Endodermal cell (in vitro differentiated cells): ENCODE measurements around the gene IQCE. TPM values are rescaled to one million over a fixed set of nuclear protein-coding genes. Genes with fewer than 3 reads are reported as not detected.

ENCODE experiments used
- DNase-seq: peaks from one replicate; pipeline ENCODE4 v3.0.0-alpha.2; 2017
- H3K27ac ChIP-seq: 2 replicates; pipeline ENCODE4 v1.5.1; 2013; ENCODE audit warnings: mild to moderate bottlenecking, low read depth, low read length, moderate library complexity
- H3K27me3 ChIP-seq: 2 replicates; pipeline ENCODE4 v1.6.1; 2013; ENCODE audit warnings: mild to moderate bottlenecking, low read length, moderate library complexity; ENCODE audit not compliant: insufficient read depth, control insufficient read depth, poor library complexity, severe bottlenecking
- H3K36me3 ChIP-seq: 2 replicates; pipeline ENCODE4 v1.7.0; 2013; ENCODE audit warnings: mild to moderate bottlenecking, low read length, moderate library complexity; ENCODE audit not compliant: control insufficient read depth, insufficient read depth
- H3K4me1 ChIP-seq: one replicate; pipeline ENCODE4 v1.7.0; 2013; ENCODE audit warnings: low read length; ENCODE audit not compliant: control insufficient read depth, insufficient read depth
- H3K4me3 ChIP-seq: 2 replicates; pipeline ENCODE4 v1.5.1; 2013; ENCODE audit warnings: mild to moderate bottlenecking, low read length, moderate library complexity
- H3K9ac ChIP-seq: 2 replicates; pipeline ENCODE4 v1.6.1; 2013; ENCODE audit warnings: mild to moderate bottlenecking, low read length, moderate library complexity; ENCODE audit not compliant: poor library complexity, severe bottlenecking; ENCODE audit errors: extremely low read depth
- H3K9me3 ChIP-seq: 2 replicates; pipeline ENCODE4 v1.6.1; 2013; ENCODE audit warnings: mild to moderate bottlenecking, low read length, moderate library complexity; ENCODE audit not compliant: control insufficient read depth
- H3K27ac Mint-ChIP-seq: 2 replicates; pipeline ENCODE4 v1.8.0; 2020; ENCODE audit warnings: mixed read lengths
- H3K27me3 Mint-ChIP-seq: 2 replicates; pipeline ENCODE4 v1.8.0; 2021; ENCODE audit warnings: mild to moderate bottlenecking, mixed read lengths; ENCODE audit not compliant: insufficient read depth
- H3K36me3 Mint-ChIP-seq: 2 replicates; pipeline ENCODE4 v1.8.0; 2020; ENCODE audit warnings: low read depth, mixed read lengths
- H3K4me1 Mint-ChIP-seq: 2 replicates; pipeline ENCODE4 v1.8.0; 2020; ENCODE audit warnings: mixed read lengths
- H3K4me3 Mint-ChIP-seq: 2 replicates; pipeline ENCODE4 v1.8.0; 2020; ENCODE audit warnings: mild to moderate bottlenecking, moderate library complexity, mixed read lengths
- H3K9me3 Mint-ChIP-seq: 2 replicates; pipeline ENCODE4 v1.8.0; 2020; ENCODE audit warnings: mild to moderate bottlenecking, mixed read lengths
- CTCF ChIP-seq: fragments of 200-600 bp; sonication (generic); conservative IDR thresholded peaks from 2 replicates; pipeline ENCODE4 v1.5.0; 2021; ENCODE audit warnings: antibody characterized with exemption, mild to moderate bottlenecking
- WGBS, 2 experiments: methylation state at CpG; one replicate each; pipeline versions ENCODE4 v1.1.5 to v1.1.7; 2013; ENCODE audit warnings: missing lambda C conversion rate in 2 of 2, mixed read lengths in 1 of 2; ENCODE audit not compliant: insufficient coverage in 1 of 2, insufficient read length in 1 of 2; 5-methylcytosine and 5-hydroxymethylcytosine counted together
- total RNA-seq, 2 donors: library from RNA; stranded (reverse); fragmentation: NEBNext Ultra II Directional in 1 of 2; extraction: Animal tissue kit (Norgen Biotek cat#: 25700) in 1 of 2; gene quantifications; 2 replicates in 1 of 2; 3 replicates in 1 of 2; pipeline ENCODE4 v1.2.1, GENCODE V29; 2021

IQCE gene
- total RNA-seq, 2 donors from 2014 or later, result 15.4 to 20.8 TPM

- no peak for DNase-seq
- Mint-ChIP-seq H3K4me1 (no peaks in the 10 kb centered on the region), H3K27ac (peak overlapping the region; percentile 61), H3K4me3 (no peak overlapping the region), H3K36me3 (peaks cover 33% of the 10 kb centered on the region), H3K9me3 (no peaks in the 10 kb centered on the region), H3K27me3 (no peaks in the 10 kb centered on the region)
- peaks cover 30% of the 10 kb centered on the region for H3K36me3 ChIP-seq
- peak overlapping the region; percentile 13 for H3K27ac ChIP-seq
- no peak for TF ChIP-seq CTCF
- no peak overlapping the region for H3K9ac ChIP-seq
- 97 to 100% methylated on average over 5 to 12 of the region's 12 CpGs for WGBS, 2 experiments
- no peaks in the 10 kb centered on the region for H3K4me1 ChIP-seq
- no peak overlapping the region for H3K4me3 ChIP-seq
- H3K9me3 ChIP-seq, result no peaks in the 10 kb centered on the region
- no peaks in the 10 kb centered on the region for H3K27me3 ChIP-seq
These were observed 93.9 kb downstream of the IQCE start for GRCh38 chr7:2652736-2653060.

- H3K4me3 Mint-ChIP-seq, result no peak overlapping the region
- Histone ChIP-seq H3K9me3 (no peaks in the 10 kb centered on the region), H3K27ac (no peak overlapping the region), H3K9ac (no peak overlapping the region), H3K27me3 (no peaks in the 10 kb centered on the region), H3K4me1 (no peaks in the 10 kb centered on the region), H3K4me3 (no peak overlapping the region), H3K36me3 (peaks cover 27% of the 10 kb centered on the region)
- H3K27me3 Mint-ChIP-seq, result no peaks in the 10 kb centered on the region
- no peak for TF ChIP-seq CTCF
- H3K4me1 Mint-ChIP-seq, result no peaks in the 10 kb centered on the region
- H3K27ac Mint-ChIP-seq, result no peak overlapping the region
- WGBS, 2 experiments, result 96% methylated on average over 5 of the region's 5 CpGs; no CpG with 5 or more reads in 1 of the 2 experiments
- H3K36me3 Mint-ChIP-seq, result peaks cover 36% of the 10 kb centered on the region
- H3K9me3 Mint-ChIP-seq, result no peaks in the 10 kb centered on the region
- no peak for DNase-seq
These were observed 95.3 kb downstream of the IQCE start for GRCh38 chr7:2654059-2654458.

GRCh38 chr7:2655870-2656614, 97.3 kb downstream of the IQCE start:
- Mint-ChIP-seq H3K36me3 (peaks cover 28% of the 10 kb centered on the region), H3K4me3 (no peak overlapping the region), H3K27me3 (no peaks in the 10 kb centered on the region), H3K9me3 (no peaks in the 10 kb centered on the region), H3K4me1 (no peaks in the 10 kb centered on the region), H3K27ac (no peak overlapping the region)
- Histone ChIP-seq H3K4me3 (no peak overlapping the region), H3K36me3 (peaks cover 20% of the 10 kb centered on the region), H3K27ac (no peak overlapping the region), H3K9ac (no peak overlapping the region), H3K9me3 (no peaks in the 10 kb centered on the region), H3K4me1 (no peaks in the 10 kb centered on the region), H3K27me3 (no peaks in the 10 kb centered on the region)
- no peak for DNase-seq
- 94% methylated on average over 17 to 29 of the region's 29 CpGs for WGBS, 2 experiments
- TF ChIP-seq CTCF, result no peak
